DMS53 treated with DMSO at 0.1 percent for 48 hours (cell line): ENCODE measurements around the gene ATP5PF.
"Not testable (repeated sequence)": the region's sequence is repeated elsewhere in the genome, so short reads cannot be mapped to it uniquely, and the experiment has no call there.

Source experiments
- DNase-seq: peaks from one replicate; lab custom pipeline; 2025; ENCODE audit not compliant: unreplicated experiment; lab: John Stamatoyannopoulos, UW

The ATP5PF gene

GRCh38 chr21:25732091-25732760 is 2.5 kb downstream of the ATP5PF start:
- DNase-seq, result no peak

GRCh38 chr21:25722631-25723030 is 12.1 kb downstream of the ATP5PF start:
- no peak for DNase-seq

GRCh38 chr21:25721987-25722386 is 12.7 kb downstream of the ATP5PF start:
- no peak for DNase-seq

GRCh38 chr21:25717491-25718147 is 17.1 kb downstream of the ATP5PF start:
- DNase-seq, result no peak

- not testable (repeated sequence) for DNase-seq
Measured at GRCh38 chr21:25714066-25714465, 20.6 kb downstream of the ATP5PF start.

- no peak for DNase-seq
Measured at GRCh38 chr21:25710550-25710949, 24.2 kb downstream of the ATP5PF start.

- no peak for DNase-seq
Measured at GRCh38 chr21:25709684-25710265, 24.9 kb downstream of the ATP5PF start.

GRCh38 chr21:25708467-25709065 is 26.1 kb downstream of the ATP5PF start:
- DNase-seq, result peak; percentile 7

GRCh38 chr21:25701529-25701928 is 33.2 kb downstream of the ATP5PF start:
- no peak for DNase-seq

- DNase-seq, result no peak
Measured at GRCh38 chr21:25700741-25701140, 34.0 kb downstream of the ATP5PF start.

GRCh38 chr21:25695461-25695860 is 39.2 kb downstream of the ATP5PF start:
- DNase-seq, result not testable (repeated sequence)

- no peak for DNase-seq
Measured at GRCh38 chr21:25691976-25692375, 42.7 kb downstream of the ATP5PF start.

- no peak for DNase-seq
Measured at GRCh38 chr21:25689226-25689625, 45.5 kb downstream of the ATP5PF start.

- no peak for DNase-seq
Measured at GRCh38 chr21:25688275-25689155, 46.2 kb downstream of the ATP5PF start.

GRCh38 chr21:25687787-25688186 is 46.9 kb downstream of the ATP5PF start:
- DNase-seq, result no peak

GRCh38 chr21:25682382-25682781 is 52.3 kb downstream of the ATP5PF start:
- no peak for DNase-seq

- DNase-seq, result no peak
Measured at GRCh38 chr21:25676451-25676850, 58.3 kb downstream of the ATP5PF start.
